Measurements from ENCODE around the gene SERAC1. TPM values are rescaled to one million over a fixed set of nuclear protein-coding genes. Genes with fewer than 3 reads are reported as not detected.

SERAC1 gene
- total RNA-seq, 4 donors from 2014 or later, result 22.9 to 36.5 (median 27.8) TPM

- 89% methylated on average over 3 of the region's 6 CpGs for WGBS, 2 donors (ENCODE audit: low coverage in 1 of 2)
- Histone ChIP-seq H3K27ac (no peak overlapping the region), H3K9me3 (no peaks in the 10 kb centered on the region), H3K36me3 (peaks cover 3 to 86% of the 10 kb centered on the region in 2 donors), H3K4me1 (no peaks in the 10 kb centered on the region), H3K27me3 (no peaks in the 10 kb centered on the region), H3K4me3 (no peak overlapping the region)
- ATAC-seq, result no peak
- TF ChIP-seq POLR2AphosphoS5 (IDR thresholded peaks at IDR 0.05) (no peak), CTCF (IDR thresholded peaks at IDR 0.05) (no peak), POLR2A (IDR thresholded peaks at IDR 0.05) (no peak), EP300 (IDR thresholded peaks at IDR 0.05) (no peak)
These were observed 52.6 kb downstream of the SERAC1 start for GRCh38 chr6:158115508-158115907.

- no peak for ATAC-seq
- Histone ChIP-seq H3K36me3 (peaks cover 3 to 86% of the 10 kb centered on the region in 2 donors), H3K9me3 (no peaks in the 10 kb centered on the region), H3K27me3 (no peaks in the 10 kb centered on the region), H3K4me1 (no peaks in the 10 kb centered on the region), H3K27ac (no peak overlapping the region), H3K4me3 (no peak overlapping the region)
- 100% methylated on average over 1 to 3 of the region's 4 CpGs for WGBS, 2 donors (ENCODE audit: low coverage in 1 of 2)
- TF ChIP-seq POLR2A (IDR thresholded peaks at IDR 0.05) (no peak), CTCF (IDR thresholded peaks at IDR 0.05) (no peak), EP300 (IDR thresholded peaks at IDR 0.05) (no peak), POLR2AphosphoS5 (IDR thresholded peaks at IDR 0.05) (no peak)
These were observed 53.0 kb downstream of the SERAC1 start for GRCh38 chr6:158115102-158115501.

- no peak overlapping the region for H3K27ac ChIP-seq
- H3K4me1 ChIP-seq, result no peaks in the 10 kb centered on the region
- TF ChIP-seq EP300 (IDR thresholded peaks at IDR 0.05) (no peak), POLR2AphosphoS5 (IDR thresholded peaks at IDR 0.05) (no peak), POLR2A (IDR thresholded peaks at IDR 0.05) (no peak), CTCF (IDR thresholded peaks at IDR 0.05) (no peak)
- H3K27me3 ChIP-seq, result no peaks in the 10 kb centered on the region
- peaks cover 0 to 94% of the 10 kb centered on the region in 2 donors for H3K36me3 ChIP-seq
- no peaks in the 10 kb centered on the region for H3K9me3 ChIP-seq
- no peak for ATAC-seq
- no peak overlapping the region for H3K4me3 ChIP-seq
These were observed 54.3 kb downstream of the SERAC1 start for GRCh38 chr6:158113802-158114201.

GRCh38 chr6:158111987-158112386 is 56.1 kb downstream of the SERAC1 start:
- H3K36me3 ChIP-seq, result peaks cover 0 to 80% of the 10 kb centered on the region in 2 donors
- no peak for ATAC-seq
- no peaks in the 10 kb centered on the region for H3K27me3 ChIP-seq
- TF ChIP-seq CTCF (IDR thresholded peaks at IDR 0.05), result no peak
- no peak for TF ChIP-seq POLR2AphosphoS5 (IDR thresholded peaks at IDR 0.05)
- no peak for TF ChIP-seq POLR2A (IDR thresholded peaks at IDR 0.05)
- no peak for TF ChIP-seq EP300 (IDR thresholded peaks at IDR 0.05)
- H3K4me1 ChIP-seq, result no peaks in the 10 kb centered on the region
- no peaks in the 10 kb centered on the region for H3K9me3 ChIP-seq
- no peak overlapping the region for H3K27ac ChIP-seq
- WGBS, 2 donors (ENCODE audit: low coverage in 1 of 2), result 91 to 100% methylated on average over 3 to 4 of the region's 5 CpGs
- H3K4me3 ChIP-seq, result no peak overlapping the region

GRCh38 chr6:158110986-158111385 is 57.1 kb downstream of the SERAC1 start:
- Histone ChIP-seq H3K27me3 (no peaks in the 10 kb centered on the region), H3K4me1 (no peaks in the 10 kb centered on the region), H3K4me3 (no peak overlapping the region), H3K36me3 (peaks cover 0 to 70% of the 10 kb centered on the region in 2 donors), H3K9me3 (no peaks in the 10 kb centered on the region), H3K27ac (no peak overlapping the region)
- ATAC-seq, result no peak
- WGBS, 2 donors (ENCODE audit: low coverage in 1 of 2), result 84 to 100% methylated on average over 2 to 3 of the region's 5 CpGs
- no peak for TF ChIP-seq POLR2AphosphoS5 (IDR thresholded peaks at IDR 0.05)
- TF ChIP-seq POLR2A (IDR thresholded peaks at IDR 0.05), result no peak
- TF ChIP-seq CTCF (IDR thresholded peaks at IDR 0.05), result no peak
- TF ChIP-seq EP300 (IDR thresholded peaks at IDR 0.05), result no peak

All from gastroesophageal sphincter (tissue), 4 donors.